Fibroblast of skin of scalp (primary cell): ENCODE results near the gene ALB.

Experiments used
- DNase-seq: peaks from one replicate; pipeline ENCODE4 v3.0.0-alpha.2; 2013

ALB gene

DNA sequence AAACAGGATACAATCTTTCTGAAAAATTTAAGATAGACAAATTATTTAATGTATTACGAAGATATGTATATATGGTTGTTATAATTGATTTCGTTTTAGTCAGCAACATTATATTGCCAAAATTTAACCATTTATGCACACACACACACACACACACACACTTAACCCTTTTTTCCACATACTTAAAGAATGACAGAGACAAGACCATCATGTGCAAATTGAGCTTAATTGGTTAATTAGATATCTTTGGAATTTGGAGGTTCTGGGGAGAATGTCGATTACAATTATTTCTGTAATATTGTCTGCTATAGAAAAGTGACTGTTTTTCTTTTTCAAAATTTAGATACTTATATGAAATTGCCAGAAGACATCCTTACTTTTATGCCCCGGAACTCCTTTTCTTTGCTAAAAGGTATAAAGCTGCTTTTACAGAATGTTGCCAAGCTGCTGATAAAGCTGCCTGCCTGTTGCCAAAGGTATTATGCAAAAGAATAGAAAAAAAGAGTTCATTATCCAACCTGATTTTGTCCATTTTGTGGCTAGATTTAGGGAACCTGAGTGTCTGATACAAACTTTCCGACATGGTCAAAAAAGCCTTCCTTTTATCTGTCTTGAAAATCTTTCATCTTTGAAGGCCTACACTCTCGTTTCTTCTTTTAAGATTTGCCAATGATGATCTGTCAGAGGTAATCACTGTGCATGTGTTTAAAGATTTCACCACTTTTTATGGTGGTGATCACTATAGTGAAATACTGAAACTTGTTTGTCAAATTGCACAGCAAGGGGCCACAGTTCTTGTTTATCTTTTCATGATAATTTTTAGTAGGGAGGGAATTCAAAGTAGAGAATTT, 5.2 kb downstream of the ALB start:
- DNase-seq = no peak

DNA sequence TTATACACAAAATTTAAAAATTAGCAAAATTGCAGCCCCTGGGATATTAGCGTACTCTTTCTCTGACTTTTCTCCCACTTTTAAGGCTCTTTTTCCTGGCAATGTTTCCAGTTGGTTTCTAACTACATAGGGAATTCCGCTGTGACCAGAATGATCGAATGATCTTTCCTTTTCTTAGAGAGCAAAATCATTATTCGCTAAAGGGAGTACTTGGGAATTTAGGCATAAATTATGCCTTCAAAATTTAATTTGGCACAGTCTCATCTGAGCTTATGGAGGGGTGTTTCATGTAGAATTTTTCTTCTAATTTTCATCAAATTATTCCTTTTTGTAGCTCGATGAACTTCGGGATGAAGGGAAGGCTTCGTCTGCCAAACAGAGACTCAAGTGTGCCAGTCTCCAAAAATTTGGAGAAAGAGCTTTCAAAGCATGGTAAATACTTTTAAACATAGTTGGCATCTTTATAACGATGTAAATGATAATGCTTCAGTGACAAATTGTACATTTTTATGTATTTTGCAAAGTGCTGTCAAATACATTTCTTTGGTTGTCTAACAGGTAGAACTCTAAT, 6.0 kb downstream of the ALB start:
- DNase-seq = no peak

GRCh38 chr4:73410916-73411730, 7.0 kb downstream of the ALB start:
- DNase-seq = no peak

- DNase-seq = no peak
Measured at GRCh38 chr4:73411731-73412414, 7.8 kb downstream of the ALB start.

- DNase-seq = no peak
Measured at GRCh38 chr4:73413294-73413755, 9.2 kb downstream of the ALB start.

GRCh38 chr4:73414936-73415271, 10.8 kb downstream of the ALB start:
- DNase-seq = no peak

DNA sequence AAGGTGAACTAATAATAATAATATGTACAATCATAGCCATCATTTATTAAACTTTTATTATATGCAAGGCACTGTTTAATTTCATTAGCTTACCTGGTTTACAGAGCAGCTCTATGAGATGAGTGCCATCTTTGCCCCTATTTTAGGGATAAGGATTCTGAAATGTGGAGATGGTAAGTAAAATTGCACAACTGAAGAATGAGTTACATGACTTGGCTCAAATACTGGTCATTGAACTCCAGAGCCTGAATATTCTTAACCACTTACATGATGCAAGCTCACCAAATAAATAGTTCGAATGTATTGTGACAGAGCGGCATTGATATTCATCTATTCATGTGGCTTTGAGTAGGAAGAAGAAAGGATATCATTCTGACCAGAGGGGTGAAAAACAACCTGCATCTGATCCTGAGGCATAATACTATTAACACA, 11.7 kb downstream of the ALB start:
- no peak for DNase-seq

GRCh38 chr4:73416423-73417087, 12.5 kb downstream of the ALB start:
- DNase-seq = no peak

DNA sequence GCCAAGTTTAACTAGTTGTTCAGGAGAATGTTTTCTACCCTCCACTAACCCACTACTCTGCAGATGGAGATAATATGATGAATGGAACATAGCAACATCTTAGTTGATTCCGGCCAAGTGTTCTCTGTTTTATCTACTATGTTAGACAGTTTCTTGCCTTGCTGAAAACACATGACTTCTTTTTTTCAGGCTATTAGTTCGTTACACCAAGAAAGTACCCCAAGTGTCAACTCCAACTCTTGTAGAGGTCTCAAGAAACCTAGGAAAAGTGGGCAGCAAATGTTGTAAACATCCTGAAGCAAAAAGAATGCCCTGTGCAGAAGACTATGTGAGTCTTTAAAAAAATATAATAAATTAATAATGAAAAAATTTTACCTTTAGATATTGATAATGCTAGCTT, 13.3 kb downstream of the ALB start:
- DNase-seq = no peak

GRCh38 chr4:73417973-73418372, 13.9 kb downstream of the ALB start:
- peak; percentile 2 for DNase-seq

GRCh38 chr4:73418677-73419076, 14.6 kb downstream of the ALB start:
- no peak for DNase-seq

- no peak for DNase-seq
Measured at GRCh38 chr4:73419106-73420038, 15.3 kb downstream of the ALB start.

GRCh38 chr4:73420615-73421014, 16.5 kb downstream of the ALB start:
- DNase-seq = no peak

DNA sequence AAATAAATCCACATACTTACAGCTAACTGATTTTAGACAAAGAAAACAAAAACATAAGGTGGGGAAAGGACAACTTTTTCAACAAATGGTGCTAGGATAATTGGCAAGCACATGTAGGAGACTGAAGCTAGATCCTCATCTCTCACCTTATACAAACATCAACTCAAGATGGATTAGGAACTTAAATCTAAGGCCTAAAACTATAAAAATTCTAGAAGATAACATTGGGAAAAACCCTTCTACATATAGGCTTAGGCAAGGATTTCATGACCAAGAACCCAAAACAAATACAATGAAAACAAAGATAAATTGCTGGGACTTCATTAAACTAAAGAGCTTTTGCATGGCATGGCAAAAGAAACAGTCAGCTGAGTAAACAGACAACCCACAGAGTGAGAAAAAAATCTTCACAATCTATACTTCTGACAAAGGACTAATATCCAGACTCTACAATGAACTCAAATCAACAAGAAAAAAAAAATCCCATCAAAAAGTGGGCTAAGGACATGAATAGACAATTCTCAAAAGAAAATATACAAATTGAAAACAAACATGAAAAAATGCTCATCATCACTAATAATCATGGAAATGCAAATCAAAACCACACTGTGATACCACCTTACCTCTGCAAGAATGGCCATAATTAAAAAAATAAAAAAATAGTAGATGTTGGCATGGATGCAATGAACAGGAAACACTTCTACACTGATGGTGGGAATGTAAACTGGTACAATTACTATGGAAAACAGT, 17.8 kb downstream of the ALB start:
- DNase-seq = no peak

DNA sequence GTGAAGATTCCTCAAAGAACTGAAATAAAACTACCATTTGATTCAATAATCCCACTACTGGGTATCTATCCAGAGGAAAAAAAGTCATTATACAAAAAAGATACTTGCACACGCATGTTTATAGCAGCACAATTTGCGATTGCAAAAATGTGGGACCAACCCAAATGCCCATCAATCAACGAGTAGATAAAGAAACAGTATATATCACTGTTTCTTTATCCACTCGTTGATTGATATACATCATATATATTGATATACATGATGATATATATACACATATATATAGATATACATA, 18.3 kb downstream of the ALB start:
- DNase-seq = no peak

- DNase-seq = no peak
Measured at GRCh38 chr4:73423184-73423583, 19.1 kb downstream of the ALB start.

DNA sequence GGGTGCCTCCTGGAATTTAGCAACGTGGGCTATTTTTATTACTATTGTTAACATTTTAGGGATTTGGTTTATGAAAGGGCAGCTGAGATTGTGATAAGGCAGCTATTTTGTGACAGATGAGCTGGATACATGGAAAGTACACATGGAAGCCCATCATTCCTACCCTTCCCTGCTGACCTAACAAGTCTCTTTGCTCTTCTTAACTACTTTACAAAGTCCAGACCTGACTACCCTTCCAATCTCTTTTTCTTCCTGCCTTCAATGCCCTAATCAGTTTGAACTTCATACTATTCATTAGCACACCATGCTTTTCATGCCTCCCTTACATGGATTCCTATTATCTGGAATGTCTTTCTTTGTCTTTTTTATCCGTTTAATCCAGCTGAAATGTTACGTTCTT, 22.6 kb downstream of the ALB start:
- DNase-seq = no peak

GRCh38 chr4:73429118-73429517, 25.0 kb downstream of the ALB start:
- no peak for DNase-seq

GRCh38 chr4:73429826-73430587, 25.9 kb downstream of the ALB start:
- no peak for DNase-seq

DNA sequence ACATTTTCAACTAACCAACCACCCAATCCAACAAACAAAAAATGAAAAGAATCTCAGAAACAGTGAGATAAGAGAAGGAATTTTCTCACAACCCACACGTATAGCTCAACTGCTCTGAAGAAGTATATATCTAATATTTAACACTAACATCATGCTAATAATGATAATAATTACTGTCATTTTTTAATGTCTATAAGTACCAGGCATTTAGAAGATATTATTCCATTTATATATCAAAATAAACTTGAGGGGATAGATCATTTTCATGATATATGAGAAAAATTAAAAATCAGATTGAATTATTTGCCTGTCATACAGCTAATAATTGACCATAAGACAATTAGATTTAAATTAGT, 27.7 kb downstream of the ALB start:
- no peak for DNase-seq
